B cell (primary cell): ENCODE measurements around the gene BIK. TPM values are rescaled to one million over a fixed set of nuclear protein-coding genes. Genes with fewer than 3 reads are reported as not detected.

Source experiments
- ATAC-seq: fragments of 200-7000 bp; cut with Tn5 transposase; one replicate; pipeline ENCODE4 v1.10.0; 2021; ENCODE audit warnings: low read depth, mild to moderate bottlenecking, moderate number of reproducible peaks, moderate library complexity
- CTCF ChIA-PET: fragments of 350-600 bp; sonication (Branson Sonifier 250); formaldehyde crosslinking; loops from one replicate; lab custom pipeline; 2021; ENCODE audit warnings: antibody characterized with exemption, inconsistent platforms; lab: Charles Lee
- POLR2A ChIA-PET: fragments of 350-600 bp; sonication (Branson Sonifier 250); formaldehyde crosslinking; loops from one replicate; lab custom pipeline; 2021; ENCODE audit warnings: antibody characterized with exemption; lab: Charles Lee
- DNase-seq: peaks from one replicate; pipeline ENCODE4 v3.0.0; 2013
- H2AFZ ChIP-seq: 2 replicates; pipeline ENCODE4 v1.6.1; 2012; ENCODE audit warnings: mild to moderate bottlenecking, low read depth, low read length; ENCODE audit not compliant: insufficient read depth, poor library complexity, severe bottlenecking
- H3K27ac ChIP-seq, 2 donors: 1 replicate in 1 of 2; 2 replicates in 1 of 2; pipeline ENCODE4 v1.5.1; 2012 to 2013; ENCODE audit warnings: low read length in 2 of 2, mild to moderate bottlenecking in 2 of 2, moderate library complexity in 1 of 2
- H3K27me3 ChIP-seq, 4 experiments: fragments of 200-600 bp in 1 of 4; sonication (generic) in 1 of 4; replicated peaks in 1 of 4; 1 replicate in 2 of 4; 2 replicates in 2 of 4; pipeline versions ENCODE4 v1.6.1 to v1.7.0; 2013 to 2016; ENCODE audit warnings: low read length in 3 of 4, mild to moderate bottlenecking in 2 of 4, mixed read lengths in 1 of 4, moderate library complexity in 1 of 4; ENCODE audit not compliant: insufficient read depth in 4 of 4, control insufficient read depth in 3 of 4; ENCODE audit errors: control extremely low read depth in 1 of 4
- H3K36me3 ChIP-seq, 2 experiments: replicated peaks in 1 of 2; 1 replicate in 1 of 2; 2 replicates in 1 of 2; pipeline versions ENCODE4 v1.6.1 to v1.7.1; 2013; ENCODE audit warnings: low read length in 1 of 2; ENCODE audit not compliant: insufficient read depth in 2 of 2, control insufficient read depth in 1 of 2; ENCODE audit errors: control extremely low read depth in 1 of 2, extremely low read depth in 1 of 2
- H3K4me1 ChIP-seq, 2 donors: fragments of 200-600 bp in 1 of 2; sonication (generic) in 1 of 2; 1 replicate in 1 of 2; 2 replicates in 1 of 2; pipeline versions ENCODE4 v1.5.1 to v1.6.1; 2013 to 2017; ENCODE audit warnings: low read length in 2 of 2; ENCODE audit not compliant: control insufficient read depth in 2 of 2, insufficient read depth in 2 of 2
- H3K4me2 ChIP-seq: replicated peaks from 2 replicates; pipeline ENCODE3; 2012; ENCODE audit warnings: mild to moderate bottlenecking, low read depth, low read length; ENCODE audit not compliant: poor library complexity, severe bottlenecking
- H3K4me3 ChIP-seq, 5 experiments: fragments of 200-600 bp in 1 of 5; sonication (generic) in 1 of 5; 1 replicate in 3 of 5; 2 replicates in 2 of 5; pipeline versions ENCODE4 v1.5.1 to v1.7.0; 2011 to 2016; ENCODE audit warnings: low read length in 4 of 5, mild to moderate bottlenecking in 4 of 5, low read depth in 2 of 5, control low read depth in 1 of 5, moderate library complexity in 1 of 5; ENCODE audit not compliant: insufficient read depth in 1 of 5; ENCODE audit errors: control extremely low read depth in 1 of 5, extremely low read depth in 1 of 5
- H3K79me2 ChIP-seq: fragments of 200-600 bp; sonication (generic); one replicate; pipeline ENCODE4 v1.6.0; 2016; ENCODE audit warnings: low read length; ENCODE audit not compliant: control insufficient read depth, insufficient read depth
- H3K9ac ChIP-seq: fragments of 200-600 bp; sonication (generic); 2 replicates; pipeline ENCODE4 v1.6.1; 2017; ENCODE audit warnings: mild to moderate bottlenecking, low read length, moderate library complexity
- H3K9me3 ChIP-seq, 3 donors: one replicate each; pipeline versions ENCODE4 v1.6.1 to v1.7.1; 2013; ENCODE audit warnings: low read length in 2 of 3; ENCODE audit not compliant: control insufficient read depth in 2 of 3, insufficient read depth in 1 of 3; ENCODE audit errors: control extremely low read depth in 1 of 3
- H4K20me1 ChIP-seq: 2 replicates; pipeline ENCODE4 v1.6.0; 2012; ENCODE audit warnings: mild to moderate bottlenecking, low read length; ENCODE audit not compliant: insufficient read depth, control insufficient read depth, poor library complexity, severe bottlenecking
- H3K27ac Mint-ChIP-seq: one replicate; pipeline ENCODE4 v1.8.0; 2021; ENCODE audit warnings: mixed read lengths
- H3K27me3 Mint-ChIP-seq: one replicate; pipeline ENCODE4 v1.8.0; 2021; ENCODE audit warnings: mixed read lengths
- H3K4me1 Mint-ChIP-seq: one replicate; pipeline ENCODE4 v1.8.0; 2021; ENCODE audit warnings: mixed read lengths
- H3K4me3 Mint-ChIP-seq: one replicate; pipeline ENCODE4 v1.8.0; 2021; ENCODE audit warnings: mixed read lengths
- H3K9me3 Mint-ChIP-seq: one replicate; pipeline ENCODE4 v1.8.0; 2022; ENCODE audit warnings: mixed read lengths; ENCODE audit not compliant: insufficient read depth
- CTCF ChIP-seq: fragments of 200-600 bp; IDR thresholded peaks from one replicate; pipeline ENCODE4 v1.8.0; 2022; ENCODE audit warnings: antibody characterized with exemption, mild to moderate bottlenecking
- EZH2 ChIP-seq: IDR thresholded peaks from 2 replicates; pipeline ENCODE4 v1.6.1; 2012; ENCODE audit warnings: borderline replicate concordance, low read depth, mild to moderate bottlenecking, moderate library complexity, low read length; ENCODE audit not compliant: insufficient read depth, poor library complexity, severe bottlenecking
- WGBS: methylation state at CpG from one replicate; pipeline ENCODE4 v1.1.5; 2013; ENCODE audit warnings: missing lambda C conversion rate; ENCODE audit not compliant: insufficient coverage; 5-methylcytosine and 5-hydroxymethylcytosine counted together
- intact Hi-C: fragments of 100-400 bp; cut with micrococcal nuclease; formaldehyde crosslinking; loops from one replicate; pipeline ENCODE4 v1.10.0; 2022
- polyA plus RNA-seq: library from polyadenylated mRNA; depleted of rRNA; stranded (reverse); fragments of >200 nt; gene quantifications from 2 replicates; pipeline ENCODE4 v1.2.3, GENCODE V29; 2012
- total RNA-seq, 2 donors: library from RNA; stranded (reverse); fragments of 120-200 nt in 1 of 2; gene quantifications; 1 replicate in 1 of 2; 2 replicates in 1 of 2; pipeline versions ENCODE4 v1.2.3 to v1.2.4, GENCODE V29; 2013 to 2022

Gene BIK
- total and polyA plus RNA-seq, 2 donors (not counting 1 experiment from before 2014, with no cell fraction given) = 1.3 to 2.7 TPM

- peaks cover 25% of the 10 kb centered on the region for H3K79me2 ChIP-seq
Observed at GRCh38 chr22:43150731-43151206, 40.2 kb downstream of the BIK start.

More at GRCh38 chr22:43150731-43151206, 40.2 kb downstream of the BIK start:
- Histone ChIP-seq H3K9me3 (no peaks in the 10 kb centered on the region), H3K27ac (peak overlapping the region; percentile 55 to 61), H3K36me3 (no peaks in the 10 kb centered on the region), H3K4me1 (peaks cover 40 to 63% of the 10 kb centered on the region in 2 donors), H4K20me1 (peaks cover 10% of the 10 kb centered on the region), H3K9ac (peak overlapping the region; percentile 85), H3K27me3 (no peaks in the 10 kb centered on the region), H3K4me2 (peak overlapping the region; percentile 99), H3K4me3 (peak overlapping the region in 4 of 5 experiments; percentile 76 to 89 (median 86)), H2AFZ (peak overlapping the region; percentile 95)
- no peak for DNase-seq
- ATAC-seq = no peak
- TF ChIP-seq EZH2 (no peak), CTCF (no peak)
- peak overlapping the region; percentile 92 for H3K4me3 Mint-ChIP-seq
- ChIA-PET CTCF (interaction anchor here (2.6 kb wide), 1 partner anchor 13 kb away, joined by 10 read pairs; no protein-coding TSS in a partner anchor), POLR2A (interaction anchor here (0.7 to 1.4 kb wide), 2 partner anchors 37 to 614 kb away, joined by 3 to 10 read pairs; partner anchors contain the start of gene TTLL12)
- peaks cover 46% of the 10 kb centered on the region for H3K4me1 Mint-ChIP-seq
- intact Hi-C loops = no loop called here
- WGBS = 80% methylated on average over 15 of the region's 15 CpGs
- H3K27ac Mint-ChIP-seq = peak overlapping the region; percentile 88
- no peaks in the 10 kb centered on the region for H3K27me3 Mint-ChIP-seq
- no peaks in the 10 kb centered on the region for H3K9me3 Mint-ChIP-seq
